HG02588 (cell line): ENCODE results near the gene LTBP4.
"Not testable (repeated sequence)": the region's sequence is repeated elsewhere in the genome, so short reads cannot be mapped to it uniquely, and the experiment has no call there.

Source experiments
- ATAC-seq: cut with Tn5 transposase; IDR thresholded peaks from one replicate; pipeline ENCODE4 v1.9.1; 2021; ENCODE audit warnings: mild to moderate bottlenecking, moderate library complexity; ENCODE audit not compliant: unreplicated experiment

LTBP4 gene

GRCh38 chr19:40627486-40628279 lies 26.5 kb downstream of the LTBP4 start:
- no peak for ATAC-seq

GRCh38 chr19:40629346-40629745 lies 28.2 kb downstream of the LTBP4 start:
- no peak for ATAC-seq

- no peak for ATAC-seq
These were observed 29.5 kb downstream of the LTBP4 start for GRCh38 chr19:40630571-40631160.

- ATAC-seq: no peak
These were observed 31.3 kb downstream of the LTBP4 start for GRCh38 chr19:40632311-40633036.

GRCh38 chr19:40633207-40633606 lies 32.0 kb downstream of the LTBP4 start:
- no peak for ATAC-seq

GRCh38 chr19:40638327-40638726 lies 37.2 kb downstream of the LTBP4 start:
- no peak for ATAC-seq

GRCh38 chr19:40639638-40639982 lies 38.4 kb downstream of the LTBP4 start:
- ATAC-seq: no peak

GRCh38 chr19:40640744-40641143 lies 39.6 kb downstream of the LTBP4 start:
- ATAC-seq: no peak

- ATAC-seq: no peak
These were observed 40.1 kb downstream of the LTBP4 start for GRCh38 chr19:40641281-40641680.

- ATAC-seq: no peak
These were observed 41.0 kb downstream of the LTBP4 start for GRCh38 chr19:40642051-40642706.

GRCh38 chr19:40642757-40643305 lies 41.7 kb downstream of the LTBP4 start:
- no peak for ATAC-seq

GRCh38 chr19:40646743-40647254 lies 45.6 kb downstream of the LTBP4 start:
- no peak for ATAC-seq

GRCh38 chr19:40649903-40650675 lies 48.9 kb downstream of the LTBP4 start:
- ATAC-seq: not testable (repeated sequence)

GRCh38 chr19:40650749-40651305 lies 49.7 kb downstream of the LTBP4 start:
- no peak for ATAC-seq

- not testable (repeated sequence) for ATAC-seq
These were observed 51.1 kb downstream of the LTBP4 start for GRCh38 chr19:40652303-40652702.

GRCh38 chr19:40655684-40656083 lies 54.5 kb downstream of the LTBP4 start:
- ATAC-seq: not testable (repeated sequence)

GRCh38 chr19:40658031-40658430 lies 56.9 kb downstream of the LTBP4 start:
- no peak for ATAC-seq

- ATAC-seq: no peak
These were observed 57.9 kb downstream of the LTBP4 start for GRCh38 chr19:40659116-40659515.

GRCh38 chr19:40659566-40659965 lies 58.4 kb downstream of the LTBP4 start:
- no peak for ATAC-seq

GRCh38 chr19:40661616-40662015 lies 60.4 kb downstream of the LTBP4 start:
- no peak for ATAC-seq
